GM23338 (cell line): ENCODE measurements around the gene CDK14. TPM values are rescaled to one million over a fixed set of nuclear protein-coding genes. Genes with fewer than 3 reads are reported as not detected.

Experiments used
- ATAC-seq: fragments of 200-7000 bp; cut with Tn5 transposase; 3 replicates; pipeline ENCODE4 v1.9.1; 2020
- DNase-seq: peaks from one replicate; pipeline ENCODE4 v3.0.0-alpha.2; 2015; ENCODE audit warnings: low spot score
- H2AFZ ChIP-seq: fragments of 200-600 bp; sonication (generic); 2 replicates; pipeline ENCODE4 v1.8.0; 2016; ENCODE audit warnings: antibody characterized with exemption, mild to moderate bottlenecking, moderate library complexity
- H3F3A ChIP-seq: fragments of 200-600 bp; sonication (generic); replicated peaks from 2 replicates; pipeline ENCODE4 v1.8.0; 2017; ENCODE audit warnings: antibody characterized with exemption, mixed run types, low read depth
- H3K27ac ChIP-seq: fragments of 200-600 bp; sonication (generic); 2 replicates; pipeline ENCODE4 v1.6.1; 2016; ENCODE audit warnings: low read depth
- H3K27me3 ChIP-seq: fragments of 200-600 bp; sonication (generic); 2 replicates; pipeline ENCODE4 v1.8.0; 2016; ENCODE audit warnings: mild to moderate bottlenecking, mixed run types, moderate library complexity; ENCODE audit not compliant: insufficient read depth
- H3K36me3 ChIP-seq: fragments of 200-600 bp; sonication (generic); 2 replicates; pipeline ENCODE4 v1.8.0; 2016; ENCODE audit warnings: mild to moderate bottlenecking; ENCODE audit not compliant: insufficient read depth
- H3K4me1 ChIP-seq: fragments of 200-600 bp; sonication (generic); 2 replicates; pipeline ENCODE4 v1.8.0; 2016; ENCODE audit warnings: mild to moderate bottlenecking, moderate library complexity; ENCODE audit not compliant: insufficient read depth
- H3K4me2 ChIP-seq: fragments of 200-600 bp; sonication (generic); 2 replicates; pipeline ENCODE4 v1.7.1; 2017; ENCODE audit warnings: mixed run types
- H3K4me3 ChIP-seq: fragments of 200-600 bp; sonication (generic); 2 replicates; pipeline ENCODE4 v1.6.1; 2016; ENCODE audit warnings: mixed run types
- H3K79me2 ChIP-seq: fragments of 200-600 bp; sonication (generic); replicated peaks from 2 replicates; pipeline ENCODE4 v1.8.0; 2017; ENCODE audit warnings: mild to moderate bottlenecking; ENCODE audit not compliant: insufficient read depth
- H3K9me2 ChIP-seq: fragments of 200-600 bp; sonication (generic); 2 replicates; pipeline ENCODE4 v1.8.0; 2017; ENCODE audit not compliant: insufficient read depth
- H4K20me1 ChIP-seq: fragments of 200-600 bp; sonication (generic); replicated peaks from 2 replicates; pipeline ENCODE4 v1.8.0; 2017; ENCODE audit warnings: mild to moderate bottlenecking; ENCODE audit not compliant: insufficient read depth
- H3K27ac Mint-ChIP-seq: 2 replicates; pipeline ENCODE4 v1.8.0; 2020; ENCODE audit warnings: inconsistent platforms, mild to moderate bottlenecking, moderate library complexity, mixed read lengths
- H3K27me3 Mint-ChIP-seq: 3 replicates; pipeline ENCODE4 v1.8.0; 2022; ENCODE audit warnings: low read depth, mild to moderate bottlenecking, moderate library complexity, mixed read lengths, inconsistent platforms; ENCODE audit not compliant: insufficient read depth, poor library complexity
- H3K36me3 Mint-ChIP-seq: 3 replicates; pipeline ENCODE4 v1.8.0; 2021; ENCODE audit warnings: low read depth, mild to moderate bottlenecking, inconsistent platforms, moderate library complexity, mixed read lengths
- H3K4me1 Mint-ChIP-seq: 3 replicates; pipeline ENCODE4 v1.8.0; 2020; ENCODE audit warnings: mild to moderate bottlenecking, inconsistent platforms, mixed read lengths
- H3K4me3 Mint-ChIP-seq: 3 replicates; pipeline ENCODE4 v1.8.0; 2021; ENCODE audit warnings: moderate library complexity, mild to moderate bottlenecking, inconsistent platforms, mixed read lengths
- H3K9me3 Mint-ChIP-seq: 3 replicates; pipeline ENCODE4 v1.8.0; 2020; ENCODE audit warnings: moderate library complexity, mild to moderate bottlenecking, inconsistent platforms, mixed read lengths
- CREB1 ChIP-seq: fragments of 250-450 bp; sonication (Bioruptor Pico); IDR thresholded peaks from 2 replicates; pipeline ENCODE4 v1.5.0; 2020; ENCODE audit warnings: low read depth, mild to moderate bottlenecking, moderate library complexity
- CTCF ChIP-seq, 2 experiments: fragments of 200-600 bp in 1 of 2; sonication (generic) in 1 of 2; conservative IDR thresholded peaks; 2 replicates each; pipeline versions ENCODE4 v1.5.1 to v1.6.1; 2016 to 2017; ENCODE audit warnings: antibody characterized with exemption in 2 of 2, low read depth in 2 of 2, mild to moderate bottlenecking in 2 of 2, moderate library complexity in 1 of 2
- ETS1 ChIP-seq: IDR thresholded peaks from 2 replicates; pipeline ENCODE4 v1.6.1; 2016; ENCODE audit warnings: antibody characterized with exemption
- EZH2 ChIP-seq: fragments of 200-600 bp; sonication (generic); IDR thresholded peaks from one replicate; pipeline ENCODE4 v1.8.0; 2017; ENCODE audit warnings: antibody characterized with exemption, mild to moderate bottlenecking, low read depth; ENCODE audit not compliant: unreplicated experiment
- EZH2phosphoT487 ChIP-seq: fragments of 200-600 bp; sonication (generic); IDR thresholded peaks from one replicate; pipeline ENCODE4 v1.8.1; 2018; ENCODE audit warnings: antibody characterized with exemption; ENCODE audit not compliant: unreplicated experiment
- JUNB ChIP-seq: IDR thresholded peaks from one replicate; pipeline ENCODE4 v1.6.1; 2016; ENCODE audit warnings: antibody characterized with exemption; ENCODE audit not compliant: unreplicated experiment
- NANOG ChIP-seq: IDR thresholded peaks from 2 replicates; pipeline ENCODE4 v1.6.1; 2016; ENCODE audit warnings: antibody characterized with exemption, borderline replicate concordance
- POLR2AphosphoS5 ChIP-seq: IDR thresholded peaks from 2 replicates; pipeline ENCODE4 v1.6.1; 2016; ENCODE audit warnings: antibody characterized with exemption, low read depth
- STAT1 ChIP-seq: IDR thresholded peaks from one replicate; pipeline ENCODE4 v1.6.1; 2016; ENCODE audit warnings: antibody characterized with exemption; ENCODE audit not compliant: unreplicated experiment
- ZNF114 ChIP-seq: fragments of 250-450 bp; sonication (Bioruptor Pico); IDR thresholded peaks from 2 replicates; pipeline ENCODE4 v1.5.0; 2020; ENCODE audit warnings: mild to moderate bottlenecking, moderate library complexity
- ZNF331 ChIP-seq: fragments of 250-450 bp; sonication (Bioruptor Pico); IDR thresholded peaks from 2 replicates; pipeline ENCODE4 v1.5.0; 2020; ENCODE audit warnings: low read depth, mild to moderate bottlenecking, moderate library complexity
- polyA plus RNA-seq: library from polyadenylated mRNA; unstranded; fragments of >200 nt; fragmentation: Nextera tagmentation; extraction: Ambion mirVana; gene quantifications from 2 replicates; pipeline ENCODE4 v1.2.1, GENCODE V29; 2016
- total RNA-seq: library from RNA; depleted of rRNA; stranded (reverse); fragments of >200 nt; shearing (Covaris generic); gene quantifications from 2 replicates; pipeline ENCODE4 v1.2.3, GENCODE V29; 2014
- TF ChIP-seq, protein P1 (sequence below): IDR thresholded peaks from one replicate; pipeline ENCODE4 v1.6.1; 2018; ENCODE audit warnings: antibody characterized with exemption; ENCODE audit not compliant: unreplicated experiment
- TF ChIP-seq, protein P2 (sequence below): fragments of 250-450 bp; sonication (Bioruptor Pico); IDR thresholded peaks from 2 replicates; pipeline ENCODE4 v1.5.0; 2020; ENCODE audit warnings: mild to moderate bottlenecking, moderate library complexity

CDK14 gene
- total and polyA plus RNA-seq, 2 experiments from 2014 or later: 11.2 to 24.0 TPM

GRCh38 chr7:90663176-90663575, 67.1 kb downstream of the CDK14 start:
- H3K27me3 ChIP-seq: no peaks in the 10 kb centered on the region
- H3K4me1 ChIP-seq: peaks cover 31% of the 10 kb centered on the region
- ATAC-seq (no peak), DNase-seq (no peak)
- H4K20me1 ChIP-seq: no peaks in the 10 kb centered on the region
- Mint-ChIP-seq H3K27ac (peak overlapping the region; percentile 43; the same call in 1 of the 2 replicates), H3K4me1 (peaks cover 41% of the 10 kb centered on the region), H3K9me3 (no peaks in the 10 kb centered on the region), H3K4me3 (no peak overlapping the region), H3K27me3 (peaks cover 5% of the 10 kb centered on the region), H3K36me3 (peaks cover 4% of the 10 kb centered on the region; the same call in 2 of the 3 replicates)
- TF ChIP-seq EZH2 (no peak), CTCF (conservative IDR thresholded peaks at IDR 0.05; ENCODE audit: low read depth in 2 of 2) (no peak), CREB1 (CRISPR knock-in tag) (no peak), POLR2AphosphoS5 (no peak), STAT1 (no peak), JUNB (no peak), ZNF331 (no peak), EZH2phosphoT487 (no peak), NANOG (no peak), ETS1 (no peak), ZNF114 (CRISPR knock-in tag) (no peak)
- TF ChIP-seq, protein P1, sequence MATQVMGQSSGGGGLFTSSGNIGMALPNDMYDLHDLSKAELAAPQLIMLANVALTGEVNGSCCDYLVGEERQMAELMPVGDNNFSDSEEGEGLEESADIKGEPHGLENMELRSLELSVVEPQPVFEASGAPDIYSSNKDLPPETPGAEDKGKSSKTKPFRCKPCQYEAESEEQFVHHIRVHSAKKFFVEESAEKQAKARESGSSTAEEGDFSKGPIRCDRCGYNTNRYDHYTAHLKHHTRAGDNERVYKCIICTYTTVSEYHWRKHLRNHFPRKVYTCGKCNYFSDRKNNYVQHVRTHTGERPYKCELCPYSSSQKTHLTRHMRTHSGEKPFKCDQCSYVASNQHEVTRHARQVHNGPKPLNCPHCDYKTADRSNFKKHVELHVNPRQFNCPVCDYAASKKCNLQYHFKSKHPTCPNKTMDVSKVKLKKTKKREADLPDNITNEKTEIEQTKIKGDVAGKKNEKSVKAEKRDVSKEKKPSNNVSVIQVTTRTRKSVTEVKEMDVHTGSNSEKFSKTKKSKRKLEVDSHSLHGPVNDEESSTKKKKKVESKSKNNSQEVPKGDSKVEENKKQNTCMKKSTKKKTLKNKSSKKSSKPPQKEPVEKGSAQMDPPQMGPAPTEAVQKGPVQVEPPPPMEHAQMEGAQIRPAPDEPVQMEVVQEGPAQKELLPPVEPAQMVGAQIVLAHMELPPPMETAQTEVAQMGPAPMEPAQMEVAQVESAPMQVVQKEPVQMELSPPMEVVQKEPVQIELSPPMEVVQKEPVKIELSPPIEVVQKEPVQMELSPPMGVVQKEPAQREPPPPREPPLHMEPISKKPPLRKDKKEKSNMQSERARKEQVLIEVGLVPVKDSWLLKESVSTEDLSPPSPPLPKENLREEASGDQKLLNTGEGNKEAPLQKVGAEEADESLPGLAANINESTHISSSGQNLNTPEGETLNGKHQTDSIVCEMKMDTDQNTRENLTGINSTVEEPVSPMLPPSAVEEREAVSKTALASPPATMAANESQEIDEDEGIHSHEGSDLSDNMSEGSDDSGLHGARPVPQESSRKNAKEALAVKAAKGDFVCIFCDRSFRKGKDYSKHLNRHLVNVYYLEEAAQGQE: no peak
- TF ChIP-seq, protein P2, sequence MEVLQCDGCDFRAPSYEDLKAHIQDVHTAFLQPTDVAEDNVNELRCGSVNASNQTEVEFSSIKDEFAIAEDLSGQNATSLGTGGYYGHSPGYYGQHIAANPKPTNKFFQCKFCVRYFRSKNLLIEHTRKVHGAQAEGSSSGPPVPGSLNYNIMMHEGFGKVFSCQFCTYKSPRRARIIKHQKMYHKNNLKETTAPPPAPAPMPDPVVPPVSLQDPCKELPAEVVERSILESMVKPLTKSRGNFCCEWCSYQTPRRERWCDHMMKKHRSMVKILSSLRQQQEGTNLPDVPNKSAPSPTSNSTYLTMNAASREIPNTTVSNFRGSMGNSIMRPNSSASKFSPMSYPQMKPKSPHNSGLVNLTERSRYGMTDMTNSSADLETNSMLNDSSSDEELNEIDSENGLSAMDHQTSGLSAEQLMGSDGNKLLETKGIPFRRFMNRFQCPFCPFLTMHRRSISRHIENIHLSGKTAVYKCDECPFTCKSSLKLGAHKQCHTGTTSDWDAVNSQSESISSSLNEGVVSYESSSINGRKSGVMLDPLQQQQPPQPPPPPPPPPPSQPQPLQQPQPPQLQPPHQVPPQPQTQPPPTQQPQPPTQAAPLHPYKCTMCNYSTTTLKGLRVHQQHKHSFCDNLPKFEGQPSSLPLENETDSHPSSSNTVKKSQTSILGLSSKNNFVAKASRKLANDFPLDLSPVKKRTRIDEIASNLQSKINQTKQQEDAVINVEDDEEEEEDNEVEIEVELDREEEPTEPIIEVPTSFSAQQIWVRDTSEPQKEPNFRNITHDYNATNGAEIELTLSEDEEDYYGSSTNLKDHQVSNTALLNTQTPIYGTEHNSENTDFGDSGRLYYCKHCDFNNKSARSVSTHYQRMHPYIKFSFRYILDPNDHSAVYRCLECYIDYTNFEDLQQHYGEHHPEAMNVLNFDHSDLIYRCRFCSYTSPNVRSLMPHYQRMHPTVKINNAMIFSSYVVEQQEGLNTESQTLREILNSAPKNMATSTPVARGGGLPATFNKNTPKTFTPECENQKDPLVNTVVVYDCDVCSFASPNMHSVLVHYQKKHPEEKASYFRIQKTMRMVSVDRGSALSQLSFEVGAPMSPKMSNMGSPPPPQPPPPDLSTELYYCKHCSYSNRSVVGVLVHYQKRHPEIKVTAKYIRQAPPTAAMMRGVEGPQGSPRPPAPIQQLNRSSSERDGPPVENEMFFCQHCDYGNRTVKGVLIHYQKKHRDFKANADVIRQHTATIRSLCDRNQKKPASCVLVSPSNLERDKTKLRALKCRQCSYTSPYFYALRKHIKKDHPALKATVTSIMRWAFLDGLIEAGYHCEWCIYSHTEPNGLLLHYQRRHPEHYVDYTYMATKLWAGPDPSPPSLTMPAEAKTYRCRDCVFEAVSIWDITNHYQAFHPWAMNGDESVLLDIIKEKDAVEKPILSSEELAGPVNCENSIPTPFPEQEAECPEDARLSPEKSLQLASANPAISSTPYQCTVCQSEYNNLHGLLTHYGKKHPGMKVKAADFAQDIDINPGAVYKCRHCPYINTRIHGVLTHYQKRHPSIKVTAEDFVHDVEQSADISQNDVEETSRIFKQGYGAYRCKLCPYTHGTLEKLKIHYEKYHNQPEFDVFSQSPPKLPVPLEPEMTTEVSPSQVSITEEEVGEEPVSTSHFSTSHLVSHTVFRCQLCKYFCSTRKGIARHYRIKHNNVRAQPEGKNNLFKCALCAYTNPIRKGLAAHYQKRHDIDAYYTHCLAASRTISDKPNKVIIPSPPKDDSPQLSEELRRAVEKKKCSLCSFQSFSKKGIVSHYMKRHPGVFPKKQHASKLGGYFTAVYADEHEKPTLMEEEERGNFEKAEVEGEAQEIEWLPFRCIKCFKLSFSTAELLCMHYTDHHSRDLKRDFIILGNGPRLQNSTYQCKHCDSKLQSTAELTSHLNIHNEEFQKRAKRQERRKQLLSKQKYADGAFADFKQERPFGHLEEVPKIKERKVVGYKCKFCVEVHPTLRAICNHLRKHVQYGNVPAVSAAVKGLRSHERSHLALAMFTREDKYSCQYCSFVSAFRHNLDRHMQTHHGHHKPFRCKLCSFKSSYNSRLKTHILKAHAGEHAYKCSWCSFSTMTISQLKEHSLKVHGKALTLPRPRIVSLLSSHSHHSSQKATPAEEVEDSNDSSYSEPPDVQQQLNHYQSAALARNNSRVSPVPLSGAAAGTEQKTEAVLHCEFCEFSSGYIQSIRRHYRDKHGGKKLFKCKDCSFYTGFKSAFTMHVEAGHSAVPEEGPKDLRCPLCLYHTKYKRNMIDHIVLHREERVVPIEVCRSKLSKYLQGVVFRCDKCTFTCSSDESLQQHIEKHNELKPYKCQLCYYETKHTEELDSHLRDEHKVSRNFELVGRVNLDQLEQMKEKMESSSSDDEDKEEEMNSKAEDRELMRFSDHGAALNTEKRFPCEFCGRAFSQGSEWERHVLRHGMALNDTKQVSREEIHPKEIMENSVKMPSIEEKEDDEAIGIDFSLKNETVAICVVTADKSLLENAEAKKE (CRISPR knock-in tag): no peak
- H2AFZ ChIP-seq: no peak overlapping the region
- H3K36me3 ChIP-seq: no peaks in the 10 kb centered on the region
- H3K79me2 ChIP-seq: peaks cover 50% of the 10 kb centered on the region
- no peaks in the 10 kb centered on the region for H3K9me2 ChIP-seq
- no peak overlapping the region for H3K4me3 ChIP-seq
- no peaks in the 10 kb centered on the region for H3F3A ChIP-seq
- no peak overlapping the region for H3K4me2 ChIP-seq
- H3K27ac ChIP-seq: no peak overlapping the region
